PC-3 (cell line): ENCODE results near the gene REXO1.

ENCODE experiments used
- EZH2phosphoT487 ChIP-seq: fragments of 300-600 bp; sonication (generic); IDR thresholded peaks from 2 replicates; pipeline ENCODE4 v1.6.1; 2018; ENCODE audit warnings: mild to moderate bottlenecking, antibody characterized with exemption, low read length, borderline replicate concordance
- TF ChIP-seq, protein P1 (sequence below): fragments of 300-600 bp; sonication (generic); conservative IDR thresholded peaks from 2 replicates; pipeline ENCODE4 v1.5.1; 2017; ENCODE audit warnings: antibody characterized with exemption, low read depth, mild to moderate bottlenecking, low read length

- no peak for TF ChIP-seq EZH2phosphoT487
- TF ChIP-seq, protein P1, sequence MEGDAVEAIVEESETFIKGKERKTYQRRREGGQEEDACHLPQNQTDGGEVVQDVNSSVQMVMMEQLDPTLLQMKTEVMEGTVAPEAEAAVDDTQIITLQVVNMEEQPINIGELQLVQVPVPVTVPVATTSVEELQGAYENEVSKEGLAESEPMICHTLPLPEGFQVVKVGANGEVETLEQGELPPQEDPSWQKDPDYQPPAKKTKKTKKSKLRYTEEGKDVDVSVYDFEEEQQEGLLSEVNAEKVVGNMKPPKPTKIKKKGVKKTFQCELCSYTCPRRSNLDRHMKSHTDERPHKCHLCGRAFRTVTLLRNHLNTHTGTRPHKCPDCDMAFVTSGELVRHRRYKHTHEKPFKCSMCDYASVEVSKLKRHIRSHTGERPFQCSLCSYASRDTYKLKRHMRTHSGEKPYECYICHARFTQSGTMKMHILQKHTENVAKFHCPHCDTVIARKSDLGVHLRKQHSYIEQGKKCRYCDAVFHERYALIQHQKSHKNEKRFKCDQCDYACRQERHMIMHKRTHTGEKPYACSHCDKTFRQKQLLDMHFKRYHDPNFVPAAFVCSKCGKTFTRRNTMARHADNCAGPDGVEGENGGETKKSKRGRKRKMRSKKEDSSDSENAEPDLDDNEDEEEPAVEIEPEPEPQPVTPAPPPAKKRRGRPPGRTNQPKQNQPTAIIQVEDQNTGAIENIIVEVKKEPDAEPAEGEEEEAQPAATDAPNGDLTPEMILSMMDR: no peak
Measured at GRCh38 chr19:1849132-1849474, 820 bp upstream of the REXO1 start.
